HepG2 (cell line): ENCODE measurements around the gene GPR65. TPM values are rescaled to one million over a fixed set of nuclear protein-coding genes. Genes with fewer than 3 reads are reported as not detected.

Experiments
- KLF6 ChIP-seq: IDR thresholded peaks from 2 replicates; pipeline ENCODE4 v1.8.0; 2016; ENCODE audit warnings: missing biosample characterization, missing genetic modification reagents
- PITX1 ChIP-seq: sonication (generic); formaldehyde crosslinking; IDR thresholded peaks from 2 replicates; pipeline ENCODE4 v1.5.1; 2020; ENCODE audit warnings: mild to moderate bottlenecking, missing genetic modification reagents
- SMC3 ChIP-seq: IDR thresholded peaks from 2 replicates; pipeline ENCODE4 v1.6.1; 2011; ENCODE audit warnings: low read length, improper control_type of control experiment
- polyA plus RNA-seq, 8 experiments: library from polyadenylated mRNA; depleted of rRNA in 3 of 8; stranded (reverse) in 7 of 8; unstranded in 1 of 8; fragments of >200 nt; fragmentation: Illumina TruSeq in 4 of 8; extraction: Trizol in 4 of 8; gene quantifications; 2 replicates each; pipeline versions ENCODE4 v1.2.1 to v1.2.3, GENCODE V29; 2011 to 2016; ENCODE audit warnings: low read depth in 4 of 8, missing spikeins in 1 of 8, mixed read lengths in 1 of 8; ENCODE audit not compliant: insufficient read depth in 1 of 8
- total RNA-seq, 5 experiments: library from RNA; depleted of rRNA; stranded (reverse); fragments of >200 nt; fragmentation: Illumina TruSeq; extraction: Trizol; gene quantifications; 2 replicates each; pipeline ENCODE4 v1.2.3, GENCODE V29; 2016; ENCODE audit warnings: low read depth in 1 of 5
- TF ChIP-seq, protein P1 (sequence below): IDR thresholded peaks from 2 replicates; pipeline ENCODE4 v1.6.1; 2012; ENCODE audit warnings: low read depth, low read length, improper control_type of control experiment
- TF ChIP-seq, protein P2 (sequence below): sonication (generic); formaldehyde crosslinking; IDR thresholded peaks from 2 replicates; pipeline ENCODE4 v1.5.1; 2020; ENCODE audit warnings: mild to moderate bottlenecking, moderate library complexity, missing genetic modification reagents
- TF ChIP-seq, protein P3 (sequence below): sonication (generic); formaldehyde crosslinking; IDR thresholded peaks from 2 replicates; pipeline ENCODE4 v1.5.1; 2020; ENCODE audit warnings: mild to moderate bottlenecking, missing genetic modification reagents

GPR65 gene
- total and polyA plus RNA-seq, 2 of the 13 experiments (the other 11 are each of a cell fraction or from before 2014, with no cell fraction given) = not detected

- TF ChIP-seq, protein P1, sequence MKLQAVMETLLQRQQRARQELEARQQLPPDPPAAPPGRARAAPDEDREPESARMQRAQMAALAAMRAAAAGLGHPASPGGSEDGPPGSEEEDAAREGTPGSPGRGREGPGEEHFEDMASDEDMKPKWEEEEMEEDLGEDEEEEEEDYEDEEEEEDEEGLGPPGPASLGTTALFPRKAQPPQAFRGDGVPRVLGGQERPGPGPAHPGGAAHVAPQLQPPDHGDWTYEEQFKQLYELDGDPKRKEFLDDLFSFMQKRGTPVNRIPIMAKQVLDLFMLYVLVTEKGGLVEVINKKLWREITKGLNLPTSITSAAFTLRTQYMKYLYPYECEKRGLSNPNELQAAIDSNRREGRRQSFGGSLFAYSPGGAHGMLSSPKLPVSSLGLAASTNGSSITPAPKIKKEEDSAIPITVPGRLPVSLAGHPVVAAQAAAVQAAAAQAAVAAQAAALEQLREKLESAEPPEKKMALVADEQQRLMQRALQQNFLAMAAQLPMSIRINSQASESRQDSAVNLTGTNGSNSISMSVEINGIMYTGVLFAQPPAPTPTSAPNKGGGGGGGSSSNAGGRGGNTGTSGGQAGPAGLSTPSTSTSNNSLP = peak; percentile 48; the same call in 1 of the 2 replicates
- peak; percentile 96 for TF ChIP-seq SMC3
- TF ChIP-seq, protein P2, sequence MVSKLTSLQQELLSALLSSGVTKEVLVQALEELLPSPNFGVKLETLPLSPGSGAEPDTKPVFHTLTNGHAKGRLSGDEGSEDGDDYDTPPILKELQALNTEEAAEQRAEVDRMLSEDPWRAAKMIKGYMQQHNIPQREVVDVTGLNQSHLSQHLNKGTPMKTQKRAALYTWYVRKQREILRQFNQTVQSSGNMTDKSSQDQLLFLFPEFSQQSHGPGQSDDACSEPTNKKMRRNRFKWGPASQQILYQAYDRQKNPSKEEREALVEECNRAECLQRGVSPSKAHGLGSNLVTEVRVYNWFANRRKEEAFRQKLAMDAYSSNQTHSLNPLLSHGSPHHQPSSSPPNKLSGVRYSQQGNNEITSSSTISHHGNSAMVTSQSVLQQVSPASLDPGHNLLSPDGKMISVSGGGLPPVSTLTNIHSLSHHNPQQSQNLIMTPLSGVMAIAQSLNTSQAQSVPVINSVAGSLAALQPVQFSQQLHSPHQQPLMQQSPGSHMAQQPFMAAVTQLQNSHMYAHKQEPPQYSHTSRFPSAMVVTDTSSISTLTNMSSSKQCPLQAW = 0 out of 2 replicates have a peak, but pooled peaks have one; percentile 31
- TF ChIP-seq PITX1 (CRISPR knock-in tag) = 0 out of 2 replicates have a peak, but pooled peaks have one; percentile 29
- TF ChIP-seq, protein P3, sequence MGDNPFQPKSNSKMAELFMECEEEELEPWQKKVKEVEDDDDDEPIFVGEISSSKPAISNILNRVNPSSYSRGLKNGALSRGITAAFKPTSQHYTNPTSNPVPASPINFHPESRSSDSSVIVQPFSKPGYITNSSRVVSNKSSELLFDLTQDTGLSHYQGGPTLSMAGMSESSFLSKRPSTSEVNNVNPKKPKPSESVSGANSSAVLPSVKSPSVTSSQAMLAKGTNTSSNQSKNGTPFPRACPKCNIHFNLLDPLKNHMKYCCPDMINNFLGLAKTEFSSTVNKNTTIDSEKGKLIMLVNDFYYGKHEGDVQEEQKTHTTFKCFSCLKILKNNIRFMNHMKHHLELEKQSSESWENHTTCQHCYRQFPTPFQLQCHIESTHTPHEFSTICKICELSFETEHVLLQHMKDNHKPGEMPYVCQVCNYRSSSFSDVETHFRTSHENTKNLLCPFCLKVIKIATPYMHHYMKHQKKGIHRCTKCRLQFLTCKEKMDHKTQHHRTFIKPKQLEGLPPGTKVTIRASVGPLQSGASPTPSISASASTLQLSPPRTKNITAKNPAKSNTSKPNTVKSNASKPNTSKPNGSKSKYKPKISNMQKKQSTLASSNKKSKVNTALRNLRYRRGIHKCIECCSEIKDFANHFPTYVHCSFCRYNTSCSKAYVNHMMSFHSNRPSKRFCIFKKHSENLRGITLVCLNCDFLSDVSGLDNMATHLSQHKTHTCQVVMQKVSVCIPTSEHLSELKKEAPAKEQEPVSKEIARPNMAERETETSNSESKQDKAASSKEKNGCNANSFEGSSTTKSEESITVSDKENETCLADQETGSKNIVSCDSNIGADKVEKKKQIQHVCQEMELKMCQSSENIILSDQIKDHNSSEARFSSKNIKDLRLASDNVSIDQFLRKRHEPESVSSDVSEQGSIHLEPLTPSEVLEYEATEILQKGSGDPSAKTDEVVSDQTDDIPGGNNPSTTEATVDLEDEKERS = 0 out of 2 replicates have a peak, but pooled peaks have one; percentile 23
- 0 out of 2 replicates have a peak, but pooled peaks have one; percentile 31 for TF ChIP-seq KLF6 (CRISPR knock-in tag)
Measured at GRCh38 chr14:88013750-88014349, 8.9 kb downstream of the GPR65 start (continued).
